HepG2 (cell line): ENCODE data around the gene LGALS1. TPM values are rescaled to one million over a fixed set of nuclear protein-coding genes. Genes with fewer than 3 reads are reported as not detected.
A peak's percentile ranks its signal among the peaks of the same experiment; 100 is the strongest.

ENCODE experiments used
- HDAC1 ChIP-seq: sonication (generic); formaldehyde crosslinking; IDR thresholded peaks from 2 replicates; pipeline ENCODE4 v1.5.1; 2020; ENCODE audit warnings: mild to moderate bottlenecking, missing genetic modification reagents
- JUND ChIP-seq: sonication (generic); formaldehyde crosslinking; IDR thresholded peaks from 2 replicates; pipeline ENCODE4 v1.8.0; 2022; ENCODE audit warnings: mild to moderate bottlenecking, missing genetic modification reagents
- SPEN ChIP-seq: sonication (generic); formaldehyde crosslinking; IDR thresholded peaks from 2 replicates; pipeline ENCODE4 v1.5.1; 2020; ENCODE audit warnings: low read depth, mild to moderate bottlenecking, missing genetic modification reagents
- ZFP41 ChIP-seq: sonication (generic); formaldehyde crosslinking; IDR thresholded peaks from 2 replicates; pipeline ENCODE4 v1.4.0; 2020; ENCODE audit warnings: mild to moderate bottlenecking, missing genetic modification reagents, borderline replicate concordance
- ZNF253 ChIP-seq: sonication (generic); formaldehyde crosslinking; IDR thresholded peaks from 2 replicates; pipeline ENCODE4 v1.8.0; 2022; ENCODE audit warnings: mild to moderate bottlenecking, missing genetic modification reagents, borderline replicate concordance
- polyA plus RNA-seq, 8 experiments: library from polyadenylated mRNA; depleted of rRNA in 3 of 8; stranded (reverse) in 7 of 8; unstranded in 1 of 8; fragments of >200 nt; fragmentation: Illumina TruSeq in 4 of 8; extraction: Trizol in 4 of 8; gene quantifications; 2 replicates each; pipeline versions ENCODE4 v1.2.1 to v1.2.3, GENCODE V29; 2011 to 2016; ENCODE audit warnings: low read depth in 4 of 8, missing spikeins in 1 of 8, mixed read lengths in 1 of 8; ENCODE audit not compliant: insufficient read depth in 1 of 8
- total RNA-seq, 5 experiments: library from RNA; depleted of rRNA; stranded (reverse); fragments of >200 nt; fragmentation: Illumina TruSeq; extraction: Trizol; gene quantifications; 2 replicates each; pipeline ENCODE4 v1.2.3, GENCODE V29; 2016; ENCODE audit warnings: low read depth in 1 of 5
- TF ChIP-seq, protein P1 (sequence below): sonication (generic); formaldehyde crosslinking; IDR thresholded peaks from 2 replicates; pipeline ENCODE4; 2020; ENCODE audit warnings: missing genetic modification reagents, mild to moderate bottlenecking, borderline replicate concordance
- TF ChIP-seq, protein P2 (sequence below): sonication (generic); formaldehyde crosslinking; IDR thresholded peaks from 2 replicates; pipeline ENCODE4 v1.4.0; 2020; ENCODE audit warnings: missing genetic modification reagents, borderline replicate concordance
- TF ChIP-seq, protein P3 (sequence below): sonication (generic); formaldehyde crosslinking; IDR thresholded peaks from 2 replicates; pipeline ENCODE4 v1.8.0; 2022; ENCODE audit warnings: missing genetic modification reagents, low read depth, mild to moderate bottlenecking, borderline replicate concordance

Gene LGALS1
- total and polyA plus RNA-seq, 2 of the 13 experiments (the other 11 are each of a cell fraction or from before 2014, with no cell fraction given): 103 to 858 TPM

DNA sequence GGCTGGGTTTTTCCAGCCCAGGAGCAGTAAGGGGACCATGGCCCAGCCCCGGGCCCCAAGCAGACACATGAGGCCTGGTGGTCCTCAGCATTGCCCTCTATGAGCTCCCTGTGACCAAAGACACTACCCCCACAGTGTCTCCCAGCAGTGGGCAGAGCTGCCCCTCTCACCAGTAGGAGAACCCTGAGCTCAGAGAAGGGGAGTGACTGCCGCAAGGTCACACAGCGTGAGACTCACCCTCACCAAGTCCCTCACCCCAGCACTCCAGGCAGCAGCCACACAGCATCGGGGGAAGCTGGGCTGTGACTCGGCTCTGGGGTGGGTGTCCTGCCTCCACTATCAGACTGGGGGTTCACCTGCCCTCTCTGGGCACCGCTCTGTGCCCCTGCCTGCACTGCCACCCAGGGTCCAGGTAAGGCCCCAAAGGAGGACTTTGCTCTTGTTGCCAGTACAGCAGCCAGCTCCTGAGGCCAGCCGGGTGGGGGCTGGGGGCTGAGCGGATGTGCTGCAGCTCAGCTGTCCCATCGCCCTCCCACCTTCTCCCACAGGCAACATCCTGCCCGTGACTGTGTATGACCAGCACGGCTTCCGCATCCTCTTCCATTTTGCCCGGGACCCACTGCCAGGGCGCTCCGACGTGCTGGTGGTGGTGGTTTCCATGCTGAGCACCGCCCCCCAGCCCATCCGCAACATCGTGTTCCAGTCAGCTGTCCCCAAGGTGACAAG lies 43.8 kb upstream of the LGALS1 start (continued):
- TF ChIP-seq, protein P1, sequence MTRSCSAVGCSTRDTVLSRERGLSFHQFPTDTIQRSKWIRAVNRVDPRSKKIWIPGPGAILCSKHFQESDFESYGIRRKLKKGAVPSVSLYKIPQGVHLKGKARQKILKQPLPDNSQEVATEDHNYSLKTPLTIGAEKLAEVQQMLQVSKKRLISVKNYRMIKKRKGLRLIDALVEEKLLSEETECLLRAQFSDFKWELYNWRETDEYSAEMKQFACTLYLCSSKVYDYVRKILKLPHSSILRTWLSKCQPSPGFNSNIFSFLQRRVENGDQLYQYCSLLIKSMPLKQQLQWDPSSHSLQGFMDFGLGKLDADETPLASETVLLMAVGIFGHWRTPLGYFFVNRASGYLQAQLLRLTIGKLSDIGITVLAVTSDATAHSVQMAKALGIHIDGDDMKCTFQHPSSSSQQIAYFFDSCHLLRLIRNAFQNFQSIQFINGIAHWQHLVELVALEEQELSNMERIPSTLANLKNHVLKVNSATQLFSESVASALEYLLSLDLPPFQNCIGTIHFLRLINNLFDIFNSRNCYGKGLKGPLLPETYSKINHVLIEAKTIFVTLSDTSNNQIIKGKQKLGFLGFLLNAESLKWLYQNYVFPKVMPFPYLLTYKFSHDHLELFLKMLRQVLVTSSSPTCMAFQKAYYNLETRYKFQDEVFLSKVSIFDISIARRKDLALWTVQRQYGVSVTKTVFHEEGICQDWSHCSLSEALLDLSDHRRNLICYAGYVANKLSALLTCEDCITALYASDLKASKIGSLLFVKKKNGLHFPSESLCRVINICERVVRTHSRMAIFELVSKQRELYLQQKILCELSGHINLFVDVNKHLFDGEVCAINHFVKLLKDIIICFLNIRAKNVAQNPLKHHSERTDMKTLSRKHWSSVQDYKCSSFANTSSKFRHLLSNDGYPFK (CRISPR knock-in tag): no peak
- no peak; the same call in 1 of the 2 replicates for TF ChIP-seq ZFP41 (CRISPR knock-in tag)
- 0 out of 2 replicates have a peak, but pooled peaks have one; percentile 33 for TF ChIP-seq SPEN (CRISPR knock-in tag)
- 0 out of 2 replicates have a peak, but pooled peaks have one; percentile 35 for TF ChIP-seq JUND (CRISPR knock-in tag)
- no peak for TF ChIP-seq ZNF253
- TF ChIP-seq HDAC1: peak; percentile 86
- TF ChIP-seq, protein P2, sequence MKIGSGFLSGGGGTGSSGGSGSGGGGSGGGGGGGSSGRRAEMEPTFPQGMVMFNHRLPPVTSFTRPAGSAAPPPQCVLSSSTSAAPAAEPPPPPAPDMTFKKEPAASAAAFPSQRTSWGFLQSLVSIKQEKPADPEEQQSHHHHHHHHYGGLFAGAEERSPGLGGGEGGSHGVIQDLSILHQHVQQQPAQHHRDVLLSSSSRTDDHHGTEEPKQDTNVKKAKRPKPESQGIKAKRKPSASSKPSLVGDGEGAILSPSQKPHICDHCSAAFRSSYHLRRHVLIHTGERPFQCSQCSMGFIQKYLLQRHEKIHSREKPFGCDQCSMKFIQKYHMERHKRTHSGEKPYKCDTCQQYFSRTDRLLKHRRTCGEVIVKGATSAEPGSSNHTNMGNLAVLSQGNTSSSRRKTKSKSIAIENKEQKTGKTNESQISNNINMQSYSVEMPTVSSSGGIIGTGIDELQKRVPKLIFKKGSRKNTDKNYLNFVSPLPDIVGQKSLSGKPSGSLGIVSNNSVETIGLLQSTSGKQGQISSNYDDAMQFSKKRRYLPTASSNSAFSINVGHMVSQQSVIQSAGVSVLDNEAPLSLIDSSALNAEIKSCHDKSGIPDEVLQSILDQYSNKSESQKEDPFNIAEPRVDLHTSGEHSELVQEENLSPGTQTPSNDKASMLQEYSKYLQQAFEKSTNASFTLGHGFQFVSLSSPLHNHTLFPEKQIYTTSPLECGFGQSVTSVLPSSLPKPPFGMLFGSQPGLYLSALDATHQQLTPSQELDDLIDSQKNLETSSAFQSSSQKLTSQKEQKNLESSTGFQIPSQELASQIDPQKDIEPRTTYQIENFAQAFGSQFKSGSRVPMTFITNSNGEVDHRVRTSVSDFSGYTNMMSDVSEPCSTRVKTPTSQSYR: peak; percentile 87; the same call in 1 of the 2 replicates
- TF ChIP-seq, protein P3, sequence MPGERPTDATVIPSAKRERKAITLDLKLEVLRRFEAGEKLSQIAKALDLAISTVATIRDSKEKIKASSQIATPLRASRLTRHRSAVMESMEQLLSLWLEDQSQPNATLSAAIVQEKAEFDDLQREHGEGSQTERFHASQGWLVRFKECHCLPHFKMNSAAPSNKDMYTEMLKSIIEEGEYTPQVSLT: no peak
